Endothelial cell of umbilical vein (primary cell): ENCODE data around the gene TOB2.

ENCODE experiments used
- EZH2 ChIP-seq: IDR thresholded peaks from 2 replicates; pipeline ENCODE4 v1.6.1; 2012; ENCODE audit warnings: borderline replicate concordance, low read depth, mild to moderate bottlenecking, moderate library complexity, low read length, inconsistent platforms; ENCODE audit not compliant: severe bottlenecking
- FOS ChIP-seq: IDR thresholded peaks from 2 replicates; pipeline ENCODE4 v1.6.1; 2011; ENCODE audit warnings: mild to moderate bottlenecking, low read length, moderate library complexity, borderline replicate concordance; ENCODE audit not compliant: insufficient read depth
- GATA2 ChIP-seq: IDR thresholded peaks from 2 replicates; pipeline ENCODE4 v1.7.0; 2011; ENCODE audit warnings: low read depth, mild to moderate bottlenecking, moderate library complexity, mixed read lengths, low read length; ENCODE audit not compliant: insufficient read length, insufficient read depth
- JUN ChIP-seq: IDR thresholded peaks from 2 replicates; pipeline ENCODE4 v1.6.1; 2011; ENCODE audit warnings: borderline replicate concordance, low read depth; ENCODE audit not compliant: insufficient read length, insufficient read depth
- MYC ChIP-seq: IDR thresholded peaks from one replicate; pipeline ENCODE4 v1.6.1; 2011; ENCODE audit warnings: mild to moderate bottlenecking, low read depth, low read length
- POLR2A ChIP-seq: IDR thresholded peaks from 2 replicates; pipeline ENCODE4 v1.6.1; 2012; ENCODE audit warnings: low read depth, mild to moderate bottlenecking, control low read depth, low read length
- POLR2AphosphoS5 ChIP-seq: IDR thresholded peaks from 2 replicates; pipeline ENCODE4 v1.6.1; 2012; ENCODE audit warnings: low read depth, mild to moderate bottlenecking, control low read depth, low read length, moderate library complexity; ENCODE audit not compliant: insufficient read depth
- TF ChIP-seq, protein P1 (sequence below), 2 donors: IDR thresholded peaks; 1 replicate in 1 of 2; 2 replicates in 1 of 2; pipeline ENCODE4 v1.5.1; 2011; ENCODE audit warnings: low read length in 2 of 2, mild to moderate bottlenecking in 2 of 2, moderate library complexity in 2 of 2, control low read depth in 1 of 2, inconsistent platforms in 1 of 2, low read depth in 1 of 2; ENCODE audit not compliant: insufficient read depth in 1 of 2; ENCODE audit errors: extremely low read depth in 1 of 2
- TF ChIP-seq, protein P2 (sequence below): IDR thresholded peaks from 2 replicates; pipeline ENCODE4 v1.6.1; 2011; ENCODE audit not compliant: insufficient read depth, insufficient read length

DNA sequence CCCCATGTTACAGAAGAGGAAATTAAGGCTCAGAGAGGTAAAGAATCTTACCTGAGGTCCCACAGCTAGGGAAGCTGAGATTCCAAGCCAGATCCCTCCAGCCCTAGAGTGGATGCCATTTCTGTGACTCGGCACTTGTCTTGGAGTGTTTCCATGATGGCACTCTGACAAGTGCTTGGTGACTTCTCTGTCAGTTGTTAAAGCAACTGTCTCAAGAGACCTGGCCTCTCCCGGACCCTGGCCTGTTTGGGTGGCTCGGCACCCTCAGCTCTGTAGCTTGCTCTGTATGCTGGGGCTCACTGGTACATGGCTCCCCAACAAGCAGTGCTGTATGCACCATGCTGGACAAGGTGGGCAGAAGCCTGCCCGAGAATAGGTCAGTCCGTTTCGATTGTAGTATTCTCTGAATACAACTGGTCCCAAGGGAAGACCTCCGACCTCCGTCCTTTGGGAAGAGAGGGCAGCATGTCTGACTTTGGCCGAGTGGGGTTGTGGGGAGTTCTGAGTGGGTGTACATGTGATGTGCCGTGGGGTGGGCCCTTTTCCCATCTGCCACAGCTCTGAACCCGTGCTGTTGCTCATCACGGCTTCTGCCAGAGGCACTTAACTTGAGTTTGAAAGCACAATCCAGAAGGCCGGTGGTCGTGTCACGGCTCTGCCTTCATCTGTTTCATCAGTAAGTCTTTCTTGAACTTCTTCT is 34.7 kb upstream of the TOB2 start:
- TF ChIP-seq, protein P1, sequence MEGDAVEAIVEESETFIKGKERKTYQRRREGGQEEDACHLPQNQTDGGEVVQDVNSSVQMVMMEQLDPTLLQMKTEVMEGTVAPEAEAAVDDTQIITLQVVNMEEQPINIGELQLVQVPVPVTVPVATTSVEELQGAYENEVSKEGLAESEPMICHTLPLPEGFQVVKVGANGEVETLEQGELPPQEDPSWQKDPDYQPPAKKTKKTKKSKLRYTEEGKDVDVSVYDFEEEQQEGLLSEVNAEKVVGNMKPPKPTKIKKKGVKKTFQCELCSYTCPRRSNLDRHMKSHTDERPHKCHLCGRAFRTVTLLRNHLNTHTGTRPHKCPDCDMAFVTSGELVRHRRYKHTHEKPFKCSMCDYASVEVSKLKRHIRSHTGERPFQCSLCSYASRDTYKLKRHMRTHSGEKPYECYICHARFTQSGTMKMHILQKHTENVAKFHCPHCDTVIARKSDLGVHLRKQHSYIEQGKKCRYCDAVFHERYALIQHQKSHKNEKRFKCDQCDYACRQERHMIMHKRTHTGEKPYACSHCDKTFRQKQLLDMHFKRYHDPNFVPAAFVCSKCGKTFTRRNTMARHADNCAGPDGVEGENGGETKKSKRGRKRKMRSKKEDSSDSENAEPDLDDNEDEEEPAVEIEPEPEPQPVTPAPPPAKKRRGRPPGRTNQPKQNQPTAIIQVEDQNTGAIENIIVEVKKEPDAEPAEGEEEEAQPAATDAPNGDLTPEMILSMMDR (IDR thresholded peaks at IDR 0.05; ENCODE audit: extremely low read depth in 1 of 2, insufficient read depth in 1 of 2, low read depth in 1 of 2, low read length in 2 of 2): no peak
- no peak for TF ChIP-seq EZH2
- no peak for TF ChIP-seq POLR2AphosphoS5
- no peak for TF ChIP-seq POLR2A
- TF ChIP-seq, protein P2, sequence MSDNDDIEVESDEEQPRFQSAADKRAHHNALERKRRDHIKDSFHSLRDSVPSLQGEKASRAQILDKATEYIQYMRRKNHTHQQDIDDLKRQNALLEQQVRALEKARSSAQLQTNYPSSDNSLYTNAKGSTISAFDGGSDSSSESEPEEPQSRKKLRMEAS: no peak
- no peak for TF ChIP-seq FOS
- no peak for TF ChIP-seq JUN
- TF ChIP-seq GATA2: no peak
- no peak for TF ChIP-seq MYC
